Measurements from ENCODE around the gene MAL. TPM values are rescaled to one million over a fixed set of nuclear protein-coding genes. Genes with fewer than 3 reads are reported as not detected.

MAL gene
- total RNA-seq, 1 donor from 2014 or later: not detected

GRCh38 chr2:95026471-95027368 lies 1.2 kb downstream of the MAL start:
- DNase-seq (ENCODE audit: low spot score): no peak
- TF ChIP-seq CTCF (IDR thresholded peaks at IDR 0.05; ENCODE audit: unreplicated experiment): no peak
- Mint-ChIP-seq H3K4me3 (ENCODE audit: unreplicated experiment) (no peak overlapping the region), H3K36me3 (ENCODE audit: low read depth, unreplicated experiment) (no peaks in the 10 kb centered on the region), H3K9me3 (ENCODE audit: unreplicated experiment) (no peaks in the 10 kb centered on the region), H3K27ac (ENCODE audit: unreplicated experiment) (no peak overlapping the region), H3K4me1 (ENCODE audit: unreplicated experiment) (peaks cover 12% of the 10 kb centered on the region), H3K27me3 (ENCODE audit: unreplicated experiment) (peaks cover 30% of the 10 kb centered on the region)

- no peak for TF ChIP-seq CTCF (IDR thresholded peaks at IDR 0.05; ENCODE audit: unreplicated experiment)
- no peaks in the 10 kb centered on the region for H3K36me3 Mint-ChIP-seq (ENCODE audit: low read depth, unreplicated experiment)
- DNase-seq (ENCODE audit: low spot score): no peak
- H3K9me3 Mint-ChIP-seq (ENCODE audit: unreplicated experiment): no peaks in the 10 kb centered on the region
- peaks cover 29% of the 10 kb centered on the region for H3K27me3 Mint-ChIP-seq (ENCODE audit: unreplicated experiment)
- H3K4me1 Mint-ChIP-seq (ENCODE audit: unreplicated experiment): peaks cover 12% of the 10 kb centered on the region
- H3K27ac Mint-ChIP-seq (ENCODE audit: unreplicated experiment): no peak overlapping the region
- H3K4me3 Mint-ChIP-seq (ENCODE audit: unreplicated experiment): no peak overlapping the region
Measured at GRCh38 chr2:95027369-95027720, 1.8 kb downstream of the MAL start.

- DNase-seq (ENCODE audit: low spot score): no peak
- no peaks in the 10 kb centered on the region for H3K36me3 Mint-ChIP-seq (ENCODE audit: low read depth, unreplicated experiment)
- H3K27me3 Mint-ChIP-seq (ENCODE audit: unreplicated experiment): peaks cover 23% of the 10 kb centered on the region
- no peak overlapping the region for H3K27ac Mint-ChIP-seq (ENCODE audit: unreplicated experiment)
- H3K9me3 Mint-ChIP-seq (ENCODE audit: unreplicated experiment): no peaks in the 10 kb centered on the region
- H3K4me3 Mint-ChIP-seq (ENCODE audit: unreplicated experiment): no peak overlapping the region
- H3K4me1 Mint-ChIP-seq (ENCODE audit: unreplicated experiment): peaks cover 14% of the 10 kb centered on the region
- no peak for TF ChIP-seq CTCF (IDR thresholded peaks at IDR 0.05; ENCODE audit: unreplicated experiment)
Measured at GRCh38 chr2:95029898-95030341, 4.4 kb downstream of the MAL start.

- H3K4me3 Mint-ChIP-seq (ENCODE audit: unreplicated experiment): no peak overlapping the region
- DNase-seq (ENCODE audit: low spot score): no peak
- H3K27me3 Mint-ChIP-seq (ENCODE audit: unreplicated experiment): peaks cover 22% of the 10 kb centered on the region
- H3K36me3 Mint-ChIP-seq (ENCODE audit: low read depth, unreplicated experiment): no peaks in the 10 kb centered on the region
- no peak overlapping the region for H3K27ac Mint-ChIP-seq (ENCODE audit: unreplicated experiment)
- TF ChIP-seq CTCF (IDR thresholded peaks at IDR 0.05; ENCODE audit: unreplicated experiment): no peak
- peaks cover 14% of the 10 kb centered on the region for H3K4me1 Mint-ChIP-seq (ENCODE audit: unreplicated experiment)
- H3K9me3 Mint-ChIP-seq (ENCODE audit: unreplicated experiment): no peaks in the 10 kb centered on the region
Measured at GRCh38 chr2:95030496-95030895, 5.0 kb downstream of the MAL start.

GRCh38 chr2:95031076-95031725 lies 5.7 kb downstream of the MAL start:
- Mint-ChIP-seq H3K27ac (ENCODE audit: unreplicated experiment) (no peak overlapping the region), H3K36me3 (ENCODE audit: low read depth, unreplicated experiment) (no peaks in the 10 kb centered on the region), H3K4me3 (ENCODE audit: unreplicated experiment) (no peak overlapping the region), H3K4me1 (ENCODE audit: unreplicated experiment) (peaks cover 9% of the 10 kb centered on the region), H3K27me3 (ENCODE audit: unreplicated experiment) (peaks cover 18% of the 10 kb centered on the region), H3K9me3 (ENCODE audit: unreplicated experiment) (no peaks in the 10 kb centered on the region)
- no peak for TF ChIP-seq CTCF (IDR thresholded peaks at IDR 0.05; ENCODE audit: unreplicated experiment)
- DNase-seq (ENCODE audit: low spot score): no peak

All from endothelial cell (in vitro differentiated cells).